HCT116 (cell line): ENCODE results near the gene RASGRF2.

Experiments used
- POLR2A ChIP-seq: IDR thresholded peaks from 2 replicates; pipeline ENCODE4 v1.7.0; 2011; ENCODE audit warnings: borderline replicate concordance; ENCODE audit not compliant: insufficient read depth, insufficient read length; ENCODE audit errors: extremely low read depth
- TF ChIP-seq, protein P1 (sequence below): IDR thresholded peaks from 2 replicates; pipeline ENCODE4 v1.6.1; 2012

DNA sequence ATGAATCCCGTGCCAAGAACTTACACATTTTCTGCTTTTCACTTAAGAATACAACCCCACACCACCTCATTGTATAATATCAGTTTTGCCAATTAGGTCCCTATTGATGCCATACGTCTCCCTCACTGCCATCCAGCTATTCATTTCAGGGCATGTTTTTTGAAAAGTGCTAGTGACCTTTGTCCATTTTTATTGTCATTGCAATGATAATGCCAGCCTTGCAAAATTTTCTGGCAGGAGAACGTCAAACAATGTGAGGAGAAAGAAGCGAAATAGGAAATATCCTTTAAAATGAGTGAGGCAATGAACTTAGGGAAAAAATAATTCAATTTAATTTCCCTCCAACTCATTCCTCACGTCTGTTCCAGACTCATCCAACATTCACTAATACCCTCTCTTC, 161.1 kb downstream of the RASGRF2 start:
- TF ChIP-seq, protein P1, sequence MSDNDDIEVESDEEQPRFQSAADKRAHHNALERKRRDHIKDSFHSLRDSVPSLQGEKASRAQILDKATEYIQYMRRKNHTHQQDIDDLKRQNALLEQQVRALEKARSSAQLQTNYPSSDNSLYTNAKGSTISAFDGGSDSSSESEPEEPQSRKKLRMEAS = no peak
- no peak for TF ChIP-seq POLR2A
